Osteocyte (in vitro differentiated cells): ENCODE data around the gene PTGER3. TPM values are rescaled to one million over a fixed set of nuclear protein-coding genes. Genes with fewer than 3 reads are reported as not detected.

Source experiments
- DNase-seq: peaks from one replicate; pipeline ENCODE4 v3.0.0; 2021; ENCODE audit warnings: mixed read lengths; ENCODE audit not compliant: unreplicated experiment; ENCODE audit errors: extremely low spot score
- H3K27ac Mint-ChIP-seq: one replicate; pipeline ENCODE4 v1.8.0; 2021; ENCODE audit warnings: mild to moderate bottlenecking, mixed read lengths; ENCODE audit not compliant: unreplicated experiment
- H3K27me3 Mint-ChIP-seq: one replicate; pipeline ENCODE4 v1.8.0; 2021; ENCODE audit warnings: mixed read lengths; ENCODE audit not compliant: unreplicated experiment
- H3K36me3 Mint-ChIP-seq: one replicate; pipeline ENCODE4 v1.8.0; 2021; ENCODE audit warnings: mixed read lengths; ENCODE audit not compliant: unreplicated experiment
- H3K4me1 Mint-ChIP-seq: one replicate; pipeline ENCODE4 v1.8.0; 2021; ENCODE audit warnings: mixed read lengths; ENCODE audit not compliant: unreplicated experiment
- H3K4me3 Mint-ChIP-seq: one replicate; pipeline ENCODE4 v1.8.0; 2021; ENCODE audit warnings: mild to moderate bottlenecking, moderate library complexity, mixed read lengths; ENCODE audit not compliant: unreplicated experiment
- H3K9me3 Mint-ChIP-seq: one replicate; pipeline ENCODE4 v1.8.0; 2021; ENCODE audit warnings: mixed read lengths; ENCODE audit not compliant: unreplicated experiment
- total RNA-seq: library from RNA; stranded (reverse); gene quantifications from 2 replicates; pipeline ENCODE4 v1.2.1, GENCODE V29; 2021
- TF ChIP-seq, protein P1 (sequence below): fragments of 200-600 bp; sonication (generic); IDR thresholded peaks from 2 replicates; pipeline ENCODE4 v1.5.0; 2021; ENCODE audit warnings: antibody characterized with exemption, mild to moderate bottlenecking, moderate library complexity

The PTGER3 gene
- total RNA-seq, 1 donor from 2014 or later = not detected

DNA sequence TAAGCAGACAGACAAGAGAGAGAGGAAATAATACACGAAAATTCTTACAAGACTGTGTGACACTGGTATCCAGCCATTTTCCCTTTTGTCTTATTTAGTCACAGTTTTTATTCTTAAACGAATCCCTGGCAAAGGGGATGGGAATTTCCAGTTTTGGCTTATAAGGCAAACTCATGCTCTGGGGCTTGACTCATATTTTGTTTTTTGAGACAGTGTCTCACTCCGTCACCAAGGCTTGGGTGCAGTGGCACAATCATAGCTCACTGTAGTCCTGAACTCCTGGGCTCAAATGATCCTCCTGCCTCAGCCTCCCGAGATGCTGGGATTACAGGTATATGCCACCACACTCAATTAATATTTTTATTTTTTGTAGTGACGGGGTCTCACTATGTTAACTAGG is 31.9 kb downstream of the PTGER3 start:
- Mint-ChIP-seq H3K4me3 (no peak overlapping the region), H3K9me3 (no peaks in the 10 kb centered on the region), H3K27ac (no peak overlapping the region), H3K36me3 (no peaks in the 10 kb centered on the region), H3K27me3 (peaks cover 34% of the 10 kb centered on the region), H3K4me1 (no peaks in the 10 kb centered on the region)
- DNase-seq = no peak
- TF ChIP-seq, protein P1, sequence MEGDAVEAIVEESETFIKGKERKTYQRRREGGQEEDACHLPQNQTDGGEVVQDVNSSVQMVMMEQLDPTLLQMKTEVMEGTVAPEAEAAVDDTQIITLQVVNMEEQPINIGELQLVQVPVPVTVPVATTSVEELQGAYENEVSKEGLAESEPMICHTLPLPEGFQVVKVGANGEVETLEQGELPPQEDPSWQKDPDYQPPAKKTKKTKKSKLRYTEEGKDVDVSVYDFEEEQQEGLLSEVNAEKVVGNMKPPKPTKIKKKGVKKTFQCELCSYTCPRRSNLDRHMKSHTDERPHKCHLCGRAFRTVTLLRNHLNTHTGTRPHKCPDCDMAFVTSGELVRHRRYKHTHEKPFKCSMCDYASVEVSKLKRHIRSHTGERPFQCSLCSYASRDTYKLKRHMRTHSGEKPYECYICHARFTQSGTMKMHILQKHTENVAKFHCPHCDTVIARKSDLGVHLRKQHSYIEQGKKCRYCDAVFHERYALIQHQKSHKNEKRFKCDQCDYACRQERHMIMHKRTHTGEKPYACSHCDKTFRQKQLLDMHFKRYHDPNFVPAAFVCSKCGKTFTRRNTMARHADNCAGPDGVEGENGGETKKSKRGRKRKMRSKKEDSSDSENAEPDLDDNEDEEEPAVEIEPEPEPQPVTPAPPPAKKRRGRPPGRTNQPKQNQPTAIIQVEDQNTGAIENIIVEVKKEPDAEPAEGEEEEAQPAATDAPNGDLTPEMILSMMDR = no peak

DNA sequence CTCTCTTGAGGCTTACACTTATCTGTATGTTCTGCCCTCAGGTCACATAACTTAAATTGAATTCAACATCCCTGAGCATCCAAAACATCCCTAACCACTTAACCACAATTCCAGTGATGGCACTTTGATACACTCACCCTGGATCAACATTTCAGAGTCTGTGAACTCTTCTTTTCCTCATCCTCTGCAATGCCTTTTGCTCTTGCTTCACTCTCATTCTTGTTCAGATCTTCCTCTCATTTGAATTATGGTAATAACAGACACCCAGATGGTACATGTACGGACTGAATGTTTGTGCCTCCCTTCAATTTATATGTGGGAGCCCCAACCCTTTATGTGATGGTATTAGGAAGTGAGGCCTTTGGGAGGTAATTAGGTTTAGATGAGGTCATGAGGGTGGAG is 33.4 kb downstream of the PTGER3 start:
- Mint-ChIP-seq H3K36me3 (no peaks in the 10 kb centered on the region), H3K27me3 (peaks cover 29% of the 10 kb centered on the region), H3K4me3 (no peak overlapping the region), H3K9me3 (no peaks in the 10 kb centered on the region), H3K4me1 (no peaks in the 10 kb centered on the region), H3K27ac (no peak overlapping the region)
- no peak for DNase-seq
- TF ChIP-seq, protein P1 = no peak

DNA sequence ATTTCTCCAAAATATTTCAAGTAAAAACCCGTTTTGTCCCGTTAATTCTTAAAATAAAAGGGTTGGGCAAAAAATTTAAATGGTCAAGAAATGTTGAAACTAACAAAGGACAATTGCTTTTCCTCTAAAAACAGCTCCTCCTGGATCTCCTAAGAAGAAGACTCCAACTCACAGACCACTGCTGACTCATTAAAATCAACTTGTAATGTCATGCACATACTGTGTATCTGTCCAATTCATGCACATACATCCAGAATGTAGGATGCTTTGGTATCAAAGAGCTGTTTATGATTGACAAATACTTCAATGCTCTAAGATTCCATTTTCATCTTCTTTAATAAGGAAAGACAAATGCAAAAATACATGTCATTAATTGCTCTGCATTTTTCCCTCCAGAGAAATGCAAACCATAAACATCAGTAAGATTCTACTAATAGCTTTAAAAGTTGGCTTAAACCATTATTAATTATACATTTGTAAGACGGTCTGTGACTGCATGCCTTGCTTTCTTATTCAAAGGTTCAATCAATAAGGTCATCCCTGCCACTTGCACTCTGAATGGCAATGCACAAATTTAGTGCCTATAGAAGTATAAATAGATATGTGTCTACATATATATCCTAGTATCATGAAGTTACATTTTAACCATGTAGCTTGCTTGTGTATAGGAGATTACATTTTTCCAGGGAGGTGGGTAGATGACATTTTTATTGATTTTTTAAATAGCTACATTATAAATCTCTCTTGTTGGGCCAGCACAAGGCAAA is 44.7 kb downstream of the PTGER3 start:
- Mint-ChIP-seq H3K4me1 (no peaks in the 10 kb centered on the region), H3K27me3 (peaks cover 24% of the 10 kb centered on the region), H3K27ac (no peak overlapping the region), H3K9me3 (no peaks in the 10 kb centered on the region), H3K36me3 (no peaks in the 10 kb centered on the region), H3K4me3 (no peak overlapping the region)
- TF ChIP-seq, protein P1 = no peak
- no peak for DNase-seq

DNA sequence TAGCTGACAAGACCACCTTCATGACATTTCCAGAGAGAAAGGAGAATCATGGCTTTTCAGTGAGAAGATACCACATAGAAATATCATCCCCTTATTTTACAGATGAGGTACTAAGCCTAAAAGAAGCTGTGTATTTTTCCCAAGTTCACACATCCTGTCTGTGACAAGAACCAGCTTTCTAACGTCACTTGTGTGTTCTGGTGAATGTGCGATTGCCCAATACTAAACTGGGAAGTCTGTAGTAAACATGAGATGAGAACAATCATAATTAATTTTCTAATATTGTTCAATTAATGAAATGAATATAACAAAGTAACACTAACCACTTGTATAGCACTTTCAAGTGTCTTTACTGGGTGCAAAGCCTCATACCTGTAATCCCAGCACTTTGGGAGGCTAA is 46.0 kb downstream of the PTGER3 start:
- no peaks in the 10 kb centered on the region for H3K9me3 Mint-ChIP-seq
- no peaks in the 10 kb centered on the region for H3K4me1 Mint-ChIP-seq
- H3K27me3 Mint-ChIP-seq = peaks cover 19% of the 10 kb centered on the region
- H3K4me3 Mint-ChIP-seq = no peak overlapping the region
- H3K36me3 Mint-ChIP-seq = no peaks in the 10 kb centered on the region
- TF ChIP-seq, protein P1 = no peak
- no peak overlapping the region for H3K27ac Mint-ChIP-seq
- no peak for DNase-seq

DNA sequence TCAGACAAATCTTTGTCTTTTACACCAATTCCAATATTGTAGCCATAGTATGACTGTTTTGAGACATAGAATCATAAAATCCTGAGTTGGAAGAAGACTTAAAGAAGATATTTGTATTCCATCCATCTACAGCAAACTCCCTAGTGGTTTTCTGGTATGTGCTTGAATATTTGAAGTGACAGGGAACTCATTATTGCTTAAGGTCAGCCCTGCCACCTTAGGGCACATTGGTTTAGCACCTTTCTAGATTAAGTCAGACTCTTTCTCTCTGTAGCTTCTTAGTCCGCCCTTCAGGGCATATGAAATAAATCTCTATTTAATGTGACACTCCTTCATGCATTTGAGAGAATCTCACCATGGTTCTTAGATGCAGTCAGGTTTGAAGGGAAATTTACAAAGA is 49.8 kb downstream of the PTGER3 start:
- H3K9me3 Mint-ChIP-seq = no peaks in the 10 kb centered on the region
- H3K36me3 Mint-ChIP-seq = no peaks in the 10 kb centered on the region
- peaks cover 10% of the 10 kb centered on the region for H3K27me3 Mint-ChIP-seq
- no peaks in the 10 kb centered on the region for H3K4me1 Mint-ChIP-seq
- DNase-seq = no peak
- H3K4me3 Mint-ChIP-seq = no peak overlapping the region
- TF ChIP-seq, protein P1 = no peak
- H3K27ac Mint-ChIP-seq = no peak overlapping the region
